Activated CD8-positive, alpha-beta T cell treated with anti-CD3 and anti-CD28 coated beads for 36 hours (primary cell): ENCODE measurements around the gene ABCB11. TPM values are rescaled to one million over a fixed set of nuclear protein-coding genes. Genes with fewer than 3 reads are reported as not detected.

Experiments
- ATAC-seq: fragments of 200-7000 bp; cut with Tn5 transposase; one replicate; pipeline ENCODE4 v1.10.0; 2021; ENCODE audit warnings: mild to moderate bottlenecking, moderate library complexity
- CTCF ChIA-PET: fragments of 350-600 bp; sonication (Branson Sonifier 250); formaldehyde crosslinking; loops from one replicate; lab custom pipeline; 2021; ENCODE audit warnings: antibody characterized with exemption; lab: Charles Lee
- POLR2A ChIA-PET: fragments of 350-600 bp; sonication (Branson Sonifier 250); formaldehyde crosslinking; loops from one replicate; lab custom pipeline; 2021; ENCODE audit warnings: antibody characterized with exemption; lab: Charles Lee
- DNase-seq: peaks from one replicate; pipeline ENCODE4 v3.0.0-alpha.2; 2020
- H3K27ac Mint-ChIP-seq: one replicate; pipeline ENCODE4 v1.8.0; 2021; ENCODE audit warnings: mild to moderate bottlenecking, mixed read lengths
- H3K27me3 Mint-ChIP-seq: one replicate; pipeline ENCODE4 v1.8.0; 2021; ENCODE audit warnings: mixed read lengths
- H3K36me3 Mint-ChIP-seq: one replicate; pipeline ENCODE4 v1.8.0; 2021; ENCODE audit warnings: low read depth, mixed read lengths
- H3K4me1 Mint-ChIP-seq: one replicate; pipeline ENCODE4 v1.8.0; 2021; ENCODE audit warnings: low read depth, mixed read lengths
- H3K4me3 Mint-ChIP-seq: one replicate; pipeline ENCODE4 v1.8.0; 2021; ENCODE audit warnings: mild to moderate bottlenecking, moderate library complexity, mixed read lengths
- H3K9me3 Mint-ChIP-seq: one replicate; pipeline ENCODE4 v1.8.0; 2021; ENCODE audit warnings: mixed read lengths
- intact Hi-C: fragments of 100-400 bp; cut with micrococcal nuclease; formaldehyde crosslinking; loops from one replicate; pipeline ENCODE4 v1.10.0; 2022
- total RNA-seq, 2 experiments: library from RNA; stranded (reverse); gene quantifications; one replicate each; pipeline ENCODE4 v1.2.3, GENCODE V29; 2021
- TF ChIP-seq, protein P1 (sequence below): fragments of 200-600 bp; IDR thresholded peaks from one replicate; pipeline ENCODE4 v1.8.0; 2022; ENCODE audit warnings: antibody characterized with exemption, mild to moderate bottlenecking

Gene ABCB11
- total RNA-seq, 2 experiments from 2014 or later = not detected

DNA sequence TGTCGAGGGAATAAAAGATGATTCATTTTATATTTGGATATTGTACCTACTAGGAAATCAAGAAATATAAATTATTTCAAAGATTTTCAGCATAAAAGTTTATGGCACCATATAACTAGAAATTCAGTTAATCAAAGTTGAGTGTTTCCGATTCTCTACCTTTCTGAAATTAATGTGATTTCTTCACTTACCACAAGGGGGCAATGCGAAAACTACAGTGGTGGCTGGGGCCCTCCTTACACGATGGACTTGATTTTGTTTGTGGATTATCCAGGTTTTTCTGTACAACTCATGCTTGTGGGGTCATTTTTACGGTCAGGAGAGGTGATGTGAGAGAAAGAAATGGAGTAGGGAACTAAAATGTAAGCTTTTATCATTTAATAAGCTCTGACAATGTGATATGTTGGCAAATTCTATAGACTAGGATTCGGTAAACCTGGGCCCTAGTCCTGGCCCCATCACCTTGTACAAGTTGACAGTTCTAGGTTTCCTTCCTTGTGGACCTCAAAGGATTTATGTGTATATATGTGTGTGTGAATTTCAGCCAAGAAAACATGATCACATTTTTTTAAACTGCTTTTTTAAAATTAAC is 82.4 kb downstream of the ABCB11 start:
- TF ChIP-seq, protein P1, sequence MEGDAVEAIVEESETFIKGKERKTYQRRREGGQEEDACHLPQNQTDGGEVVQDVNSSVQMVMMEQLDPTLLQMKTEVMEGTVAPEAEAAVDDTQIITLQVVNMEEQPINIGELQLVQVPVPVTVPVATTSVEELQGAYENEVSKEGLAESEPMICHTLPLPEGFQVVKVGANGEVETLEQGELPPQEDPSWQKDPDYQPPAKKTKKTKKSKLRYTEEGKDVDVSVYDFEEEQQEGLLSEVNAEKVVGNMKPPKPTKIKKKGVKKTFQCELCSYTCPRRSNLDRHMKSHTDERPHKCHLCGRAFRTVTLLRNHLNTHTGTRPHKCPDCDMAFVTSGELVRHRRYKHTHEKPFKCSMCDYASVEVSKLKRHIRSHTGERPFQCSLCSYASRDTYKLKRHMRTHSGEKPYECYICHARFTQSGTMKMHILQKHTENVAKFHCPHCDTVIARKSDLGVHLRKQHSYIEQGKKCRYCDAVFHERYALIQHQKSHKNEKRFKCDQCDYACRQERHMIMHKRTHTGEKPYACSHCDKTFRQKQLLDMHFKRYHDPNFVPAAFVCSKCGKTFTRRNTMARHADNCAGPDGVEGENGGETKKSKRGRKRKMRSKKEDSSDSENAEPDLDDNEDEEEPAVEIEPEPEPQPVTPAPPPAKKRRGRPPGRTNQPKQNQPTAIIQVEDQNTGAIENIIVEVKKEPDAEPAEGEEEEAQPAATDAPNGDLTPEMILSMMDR = peak; percentile 74
- Mint-ChIP-seq H3K4me1 (no peaks in the 10 kb centered on the region), H3K27me3 (no peaks in the 10 kb centered on the region), H3K36me3 (peaks cover 1% of the 10 kb centered on the region), H3K4me3 (no peak overlapping the region), H3K27ac (no peak overlapping the region), H3K9me3 (peaks cover 14% of the 10 kb centered on the region)
- intact Hi-C loops = no loop called here
- ChIA-PET CTCF (interaction anchor here (0.6 to 4.2 kb wide), 15 partner anchors 9 to 205 kb away, joined by 3 to 20 read pairs (median 4); no protein-coding TSS in a partner anchor), POLR2A (no interaction called here)
- DNase-seq (peak; percentile 5), ATAC-seq (peak; percentile 49)

DNA sequence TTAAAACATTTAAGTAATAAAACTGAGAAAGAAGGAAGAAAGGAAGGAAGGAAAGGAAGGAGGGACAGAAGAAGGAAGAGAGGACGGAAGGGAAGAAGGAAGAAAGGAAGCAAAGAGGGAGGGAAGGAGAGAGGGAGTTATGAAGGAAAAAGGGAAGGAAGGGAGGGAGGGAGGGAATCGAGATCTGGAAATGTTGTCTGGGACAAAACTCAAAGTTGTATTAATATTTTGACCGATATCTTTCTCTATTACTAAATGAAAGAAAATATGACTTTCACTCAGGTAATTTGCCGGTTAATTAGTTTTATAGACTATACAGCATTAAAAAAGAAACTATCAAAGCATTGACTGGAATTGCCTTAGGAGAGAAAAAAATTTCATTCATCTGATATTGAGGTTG is 85.6 kb downstream of the ABCB11 start:
- Mint-ChIP-seq H3K4me3 (no peak overlapping the region), H3K9me3 (peaks cover 1% of the 10 kb centered on the region), H3K27me3 (no peaks in the 10 kb centered on the region), H3K27ac (no peak overlapping the region), H3K4me1 (no peaks in the 10 kb centered on the region), H3K36me3 (no peaks in the 10 kb centered on the region)
- intact Hi-C loops = no loop called here
- ChIA-PET CTCF (interaction anchor here (1.2 to 4.2 kb wide), 2 partner anchors 16 to 187 kb away, joined by 4 to 20 read pairs; no protein-coding TSS in a partner anchor), POLR2A (no interaction called here)
- ATAC-seq = no peak
- no peak for DNase-seq
- TF ChIP-seq, protein P1 = no peak

DNA sequence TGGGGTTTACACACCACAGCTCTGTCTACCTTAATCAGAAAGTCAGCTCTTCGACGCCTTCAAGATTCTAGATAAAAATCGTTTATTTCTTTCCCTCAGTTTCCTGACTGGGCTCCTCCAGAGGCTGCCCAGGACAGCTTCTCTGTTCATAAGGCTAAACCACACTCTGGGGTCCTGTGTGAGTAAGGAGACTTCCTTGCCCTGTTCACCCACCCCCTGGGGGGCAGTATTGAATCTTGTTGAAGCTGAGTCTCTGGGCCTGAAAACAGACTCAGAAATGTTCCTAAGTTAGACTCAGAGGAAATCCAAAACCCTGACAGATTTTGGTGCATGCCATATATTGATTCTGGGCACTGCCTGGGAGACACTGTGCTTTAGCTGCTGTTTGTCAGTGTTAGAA is 87.1 kb downstream of the ABCB11 start:
- TF ChIP-seq, protein P1 = no peak
- ATAC-seq (no peak), DNase-seq (no peak)
- H3K36me3 Mint-ChIP-seq = no peaks in the 10 kb centered on the region
- no peak overlapping the region for H3K27ac Mint-ChIP-seq
- H3K9me3 Mint-ChIP-seq = peaks cover 1% of the 10 kb centered on the region
- no peak overlapping the region for H3K4me3 Mint-ChIP-seq
- H3K27me3 Mint-ChIP-seq = no peaks in the 10 kb centered on the region
- intact Hi-C loops = no loop called here
- POLR2A ChIA-PET = interaction anchor here (1.6 kb wide), 1 partner anchor 8 kb away, joined by 4 read pairs; no protein-coding TSS in a partner anchor
- CTCF ChIA-PET = interaction anchor here (1.0 to 1.6 kb wide), 3 partner anchors 13 to 188 kb away, joined by 4 to 5 read pairs (median 5); no protein-coding TSS in a partner anchor
- H3K4me1 Mint-ChIP-seq = peaks cover 4% of the 10 kb centered on the region

DNA sequence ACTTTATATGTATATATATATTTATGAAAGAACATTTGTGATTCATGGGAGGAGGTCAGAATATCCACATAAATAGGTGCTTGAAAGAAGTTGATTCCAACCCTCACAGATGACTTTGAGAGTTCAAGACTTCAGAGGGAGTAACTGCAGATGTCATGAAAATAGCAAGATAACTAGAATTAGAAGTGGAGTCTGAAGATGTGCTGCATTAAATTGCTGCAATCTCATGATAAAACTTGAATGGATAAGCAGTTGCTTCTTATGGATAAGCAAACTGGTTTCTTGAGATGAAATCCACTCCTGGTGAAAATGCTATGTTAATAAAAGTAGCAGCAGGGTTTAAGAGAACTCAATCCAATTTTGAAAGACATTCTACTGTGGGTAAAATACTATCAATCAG is 89.8 kb downstream of the ABCB11 start:
- intact Hi-C loops = no loop called here
- CTCF ChIA-PET = interaction anchor here (1.2 to 2.2 kb wide), 2 partner anchors 10 to 20 kb away, joined by 3 to 8 read pairs; no protein-coding TSS in a partner anchor

DNA sequence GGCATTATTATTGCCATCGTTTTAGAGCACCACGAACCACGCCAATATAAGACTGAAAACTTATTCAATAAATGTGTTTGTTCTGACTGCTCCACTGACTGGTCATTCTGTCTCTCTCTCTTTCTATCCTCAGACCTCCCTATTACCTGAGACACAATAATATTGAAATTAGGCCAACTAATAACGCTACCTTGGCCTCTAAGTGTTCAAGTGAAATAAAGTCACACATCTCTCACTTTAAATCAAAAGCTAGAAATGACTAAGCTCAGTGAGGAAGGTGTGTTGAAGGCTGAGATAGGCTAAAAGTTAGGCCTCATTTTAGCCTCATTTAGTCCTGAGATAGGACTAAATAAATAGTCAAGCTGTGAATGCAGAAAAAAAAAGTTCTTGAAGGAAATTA is 91.2 kb downstream of the ABCB11 start:
- ATAC-seq (no peak), DNase-seq (no peak)
- H3K4me3 Mint-ChIP-seq = no peak overlapping the region
- no peak overlapping the region for H3K27ac Mint-ChIP-seq
- POLR2A ChIA-PET = no interaction called here
- no peaks in the 10 kb centered on the region for H3K27me3 Mint-ChIP-seq
- intact Hi-C loops = no loop called here
- CTCF ChIA-PET = interaction anchor here (1.0 to 2.2 kb wide), 2 partner anchors 21 to 593 kb away, joined by 3 to 8 read pairs; no protein-coding TSS in a partner anchor
- no peaks in the 10 kb centered on the region for H3K9me3 Mint-ChIP-seq
- H3K36me3 Mint-ChIP-seq = no peaks in the 10 kb centered on the region
- peaks cover 4% of the 10 kb centered on the region for H3K4me1 Mint-ChIP-seq
- TF ChIP-seq, protein P1 = no peak

More for the DNA sequence above, 89.8 kb downstream of the ABCB11 start:
- Mint-ChIP-seq H3K4me3 (no peak overlapping the region), H3K36me3 (no peaks in the 10 kb centered on the region), H3K27ac (no peak overlapping the region), H3K4me1 (peaks cover 4% of the 10 kb centered on the region), H3K9me3 (no peaks in the 10 kb centered on the region), H3K27me3 (no peaks in the 10 kb centered on the region)
- TF ChIP-seq, protein P1 = no peak
- ATAC-seq (no peak), DNase-seq (no peak)
- POLR2A ChIA-PET = no interaction called here
